Cardiac septum (tissue), 1 donor: ENCODE measurements around the gene PCNX2. TPM values are rescaled to one million over a fixed set of nuclear protein-coding genes. Genes with fewer than 3 reads are reported as not detected.

Source experiments
- DNase-seq: peaks from one replicate; pipeline ENCODE4 v3.0.0-alpha.2; 2020; ENCODE audit warnings: low spot score
- intact Hi-C: fragments of 100-400 bp; cut with DNase I; formaldehyde crosslinking; loops from one replicate; pipeline ENCODE4 v1.14.0; 2022
- total RNA-seq: library from RNA; stranded (reverse); fragmentation: NEBNext Ultra II Directional; extraction: Animal tissue kit (Norgen Biotek cat#: 25700); gene quantifications from one replicate; pipeline ENCODE4 v1.2.1, GENCODE V29; 2021
- donor health status: DM: no; HTN: no; CAD: no.

The PCNX2 gene
- total RNA-seq, 1 donor from 2014 or later: 4.2 TPM

DNA sequence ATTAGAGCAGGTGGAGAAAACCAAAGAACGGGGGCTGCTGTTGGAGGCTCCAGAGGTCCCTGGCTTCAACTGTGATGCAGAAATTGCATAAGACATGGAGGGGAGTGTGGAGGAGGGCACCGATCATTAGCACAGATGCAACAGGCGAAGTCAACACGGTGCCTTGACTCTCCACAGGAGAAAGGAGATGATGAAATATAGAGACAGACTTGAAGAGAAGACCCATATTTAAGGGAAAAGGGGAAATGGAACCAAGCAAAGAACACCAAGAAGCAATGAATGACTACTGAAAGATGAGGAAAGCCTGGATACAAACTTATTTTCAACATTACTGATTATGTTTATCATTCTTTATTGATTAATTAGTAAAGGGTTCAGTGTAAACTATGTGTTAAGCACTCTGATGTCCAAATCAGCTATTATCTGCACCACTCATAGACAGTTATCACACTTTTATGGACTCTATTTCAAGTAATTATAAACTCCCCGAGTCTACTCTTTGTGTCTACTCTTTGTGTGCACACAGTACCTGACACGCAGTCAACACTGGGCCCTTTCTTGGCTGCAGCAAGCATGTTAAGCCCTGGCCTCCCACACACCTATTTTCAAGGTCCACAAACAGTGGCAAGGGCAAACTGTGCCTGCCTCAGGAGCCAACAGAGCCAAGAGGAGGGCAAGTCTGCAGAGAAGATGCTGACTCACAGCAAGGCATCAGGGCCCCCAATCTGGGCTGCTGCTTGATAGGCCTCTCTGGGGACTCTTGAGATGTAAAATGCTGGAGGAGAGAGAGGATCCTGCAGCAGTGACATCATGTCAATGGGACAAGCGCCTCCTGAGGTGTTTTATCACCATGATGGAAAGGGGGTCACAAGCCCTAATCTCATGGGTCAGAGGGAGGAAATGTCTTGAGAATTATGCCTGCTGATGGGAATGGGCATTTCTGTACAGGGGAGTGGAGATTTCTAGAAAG is 17.6 kb downstream of the PCNX2 start:
- intact Hi-C loops: no loop called here
- no peak for DNase-seq

DNA sequence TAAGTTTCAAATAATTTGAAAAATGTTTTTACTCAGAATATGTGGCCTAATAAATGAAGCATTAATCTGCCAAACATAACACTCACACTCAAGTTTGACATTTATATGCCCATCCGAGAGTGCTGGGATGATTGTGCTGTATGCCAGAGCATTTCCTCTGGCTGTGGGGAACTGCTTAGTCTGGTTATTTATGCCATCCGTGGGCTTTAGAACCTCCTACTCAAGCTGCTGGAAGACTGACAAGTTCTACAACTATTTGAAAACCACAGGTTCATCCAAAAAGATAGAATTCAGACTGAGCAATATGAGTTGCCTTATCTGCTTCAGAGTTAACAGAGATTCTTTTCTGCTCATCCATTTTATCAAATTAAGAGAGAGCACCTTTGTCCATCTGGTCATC is 25.9 kb downstream of the PCNX2 start:
- intact Hi-C loops: no loop called here
- no peak for DNase-seq

DNA sequence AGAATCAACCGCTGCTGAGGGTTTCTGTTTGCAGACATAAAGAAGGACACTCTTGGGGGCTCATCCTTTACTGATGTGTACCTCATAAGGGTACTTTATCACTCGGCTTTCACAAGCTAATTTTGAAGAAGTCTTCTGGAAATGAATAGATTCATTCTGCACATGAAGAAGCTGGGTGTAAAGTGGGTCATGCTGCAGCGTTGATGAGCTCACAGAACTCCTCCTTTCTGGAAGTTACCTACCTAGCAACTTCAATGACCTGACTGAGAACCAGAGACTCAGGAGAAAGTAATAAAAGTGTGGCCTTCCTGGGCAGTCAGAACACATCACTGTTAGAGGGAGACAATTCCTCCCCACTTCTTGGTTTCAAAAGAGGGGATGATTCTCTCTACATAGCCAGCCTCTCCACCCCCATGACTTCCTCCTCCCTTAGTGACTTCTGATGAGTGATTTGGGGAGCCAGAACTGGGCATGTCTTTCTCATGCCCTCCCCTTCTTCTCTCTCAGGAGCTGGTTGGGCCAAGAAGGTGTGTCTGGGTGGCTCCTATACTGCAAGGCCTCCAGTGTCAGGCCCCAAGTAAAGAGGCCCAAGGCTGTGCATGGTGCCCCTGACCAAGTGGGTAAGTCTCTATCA is 27.0 kb downstream of the PCNX2 start:
- intact Hi-C loops: no loop called here
- DNase-seq: no peak

DNA sequence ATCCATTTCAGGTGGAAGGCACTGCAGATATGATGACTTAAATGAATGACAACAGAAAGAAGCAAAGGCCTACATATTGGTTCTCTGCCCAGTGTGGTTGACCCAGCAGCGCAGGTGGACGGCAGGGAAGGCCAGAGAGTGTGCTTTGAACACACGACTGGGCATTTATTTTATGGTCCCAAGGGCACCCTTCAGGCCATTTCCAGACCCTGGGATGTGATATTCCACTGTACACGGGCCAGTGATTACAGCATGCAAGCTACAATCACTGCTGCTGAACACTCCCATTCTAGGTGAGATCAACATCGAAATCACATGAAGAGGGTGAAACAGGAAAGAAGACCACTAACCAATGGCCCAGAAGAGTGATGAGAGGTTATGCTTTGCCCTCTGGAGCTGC is 33.8 kb downstream of the PCNX2 start:
- intact Hi-C loops: no loop called here
- DNase-seq: no peak

DNA sequence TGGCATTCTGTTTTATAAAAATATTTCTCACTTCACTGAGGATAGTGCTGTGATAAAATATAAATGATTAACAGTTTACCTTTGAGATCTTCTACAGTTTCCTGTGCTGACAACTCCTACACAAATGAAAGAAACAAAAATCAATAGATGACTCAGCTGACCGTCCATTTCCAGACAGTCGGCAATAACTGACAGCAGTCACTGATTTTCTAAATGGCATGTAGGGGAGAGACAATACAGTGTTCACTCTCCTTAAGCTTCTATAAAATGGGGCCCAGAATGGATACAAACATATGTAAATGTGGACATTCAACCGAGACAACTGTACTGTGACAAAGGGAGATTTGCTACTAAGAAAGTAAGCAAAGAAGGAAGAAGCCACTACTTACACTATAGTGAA is 34.3 kb downstream of the PCNX2 start:
- intact Hi-C loops: no loop called here
- no peak for DNase-seq

DNA sequence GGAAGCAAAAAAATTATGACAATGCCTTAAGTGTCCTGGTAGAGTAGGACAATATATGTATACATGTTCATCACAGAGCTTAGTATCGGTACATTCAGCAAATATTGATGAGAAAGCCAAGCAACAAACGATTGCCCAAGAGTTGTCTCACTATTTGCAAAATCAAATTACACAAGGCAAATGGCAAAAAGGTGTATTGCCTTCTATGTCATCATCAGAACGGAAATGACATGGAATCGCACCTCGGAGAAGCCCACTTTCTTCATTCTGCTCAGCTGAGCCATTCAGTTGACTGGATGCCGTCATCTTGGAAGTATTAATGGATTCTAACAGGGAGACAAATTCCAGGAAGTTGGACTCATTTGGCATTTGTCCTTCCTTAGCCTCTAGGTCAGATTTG is 37.7 kb downstream of the PCNX2 start:
- DNase-seq: no peak
- intact Hi-C loops: no loop called here

DNA sequence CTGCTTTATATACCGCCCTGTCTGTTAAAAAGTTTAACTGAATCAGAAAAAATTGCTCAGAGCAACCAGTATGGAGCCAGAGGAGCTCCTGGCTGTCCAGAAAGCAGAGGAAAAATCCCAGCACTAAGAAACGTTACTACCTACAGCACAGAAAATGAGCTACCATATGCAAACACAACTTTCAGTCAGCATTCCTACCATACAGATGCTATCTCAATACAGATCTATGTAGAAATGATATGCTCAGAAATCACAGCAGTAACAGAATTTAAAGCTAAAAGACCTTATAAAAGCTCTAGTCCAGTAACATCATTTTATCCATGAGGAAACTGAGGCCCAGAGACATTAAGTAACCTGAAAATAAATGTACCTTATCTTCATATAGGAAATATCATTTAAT is 38.7 kb downstream of the PCNX2 start:
- intact Hi-C loops: no loop called here
- no peak for DNase-seq

DNA sequence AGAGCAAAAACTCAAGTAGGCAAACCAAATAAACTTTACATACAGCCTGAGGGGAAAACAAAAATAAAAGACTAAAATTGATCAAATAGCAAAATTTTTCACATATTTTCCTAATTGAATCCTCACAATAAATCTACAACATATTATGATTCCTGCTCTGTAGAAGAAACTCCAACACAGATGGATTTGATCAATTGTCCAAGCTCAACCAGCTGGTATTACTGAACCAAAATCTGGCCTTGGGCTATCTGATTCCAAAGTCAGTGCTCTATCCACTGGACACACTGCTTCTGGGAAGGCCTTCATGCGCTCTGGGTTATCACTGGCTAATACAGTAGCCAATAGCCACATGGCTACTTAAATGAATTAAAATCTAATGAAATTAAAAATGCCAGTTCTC is 39.3 kb downstream of the PCNX2 start:
- no peak for DNase-seq
- intact Hi-C loops: no loop called here

DNA sequence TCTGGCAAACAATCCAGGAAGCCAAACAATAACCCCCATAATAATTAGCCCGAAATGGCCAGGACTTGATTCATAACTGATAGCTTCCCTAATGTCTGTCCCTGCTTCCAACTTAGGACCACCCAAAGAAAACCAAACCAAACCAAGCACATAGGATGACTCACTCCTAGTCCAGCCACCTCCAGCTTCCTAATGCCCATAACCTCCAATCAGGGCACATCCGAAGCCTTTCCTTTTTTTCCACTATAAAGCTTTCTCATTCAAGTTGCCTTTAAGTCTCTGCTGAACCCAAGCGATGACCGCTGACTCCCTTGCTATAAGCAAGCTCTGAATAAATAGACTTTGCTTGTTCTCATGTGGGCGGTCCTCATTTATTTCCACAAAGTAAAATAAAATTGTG is 40.4 kb downstream of the PCNX2 start:
- intact Hi-C loops: no loop called here
- DNase-seq: no peak

DNA sequence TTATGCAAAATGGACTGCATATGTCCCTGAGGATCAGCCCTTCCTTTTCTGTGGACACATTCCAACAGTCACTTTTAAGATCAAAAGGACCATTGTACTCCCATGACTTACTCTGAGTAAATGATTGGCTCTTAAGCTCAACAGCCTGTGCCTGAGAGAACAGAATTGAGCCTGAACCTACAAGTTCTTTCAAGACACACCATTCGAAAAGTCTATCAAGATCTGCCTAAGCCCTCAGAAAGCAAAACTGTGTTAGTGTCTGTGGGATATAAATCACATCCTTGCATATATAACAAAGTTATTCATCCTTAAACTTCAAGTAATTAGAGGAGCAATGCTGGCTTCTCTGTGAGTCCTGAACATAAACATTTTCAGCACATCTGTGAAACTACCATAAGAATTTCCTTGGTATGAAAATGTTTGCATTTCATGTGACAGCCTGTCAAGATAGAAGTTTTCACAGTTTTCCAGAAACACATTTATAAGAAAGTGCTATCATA is 41.6 kb downstream of the PCNX2 start:
- no peak for DNase-seq
- intact Hi-C loops: no loop called here

DNA sequence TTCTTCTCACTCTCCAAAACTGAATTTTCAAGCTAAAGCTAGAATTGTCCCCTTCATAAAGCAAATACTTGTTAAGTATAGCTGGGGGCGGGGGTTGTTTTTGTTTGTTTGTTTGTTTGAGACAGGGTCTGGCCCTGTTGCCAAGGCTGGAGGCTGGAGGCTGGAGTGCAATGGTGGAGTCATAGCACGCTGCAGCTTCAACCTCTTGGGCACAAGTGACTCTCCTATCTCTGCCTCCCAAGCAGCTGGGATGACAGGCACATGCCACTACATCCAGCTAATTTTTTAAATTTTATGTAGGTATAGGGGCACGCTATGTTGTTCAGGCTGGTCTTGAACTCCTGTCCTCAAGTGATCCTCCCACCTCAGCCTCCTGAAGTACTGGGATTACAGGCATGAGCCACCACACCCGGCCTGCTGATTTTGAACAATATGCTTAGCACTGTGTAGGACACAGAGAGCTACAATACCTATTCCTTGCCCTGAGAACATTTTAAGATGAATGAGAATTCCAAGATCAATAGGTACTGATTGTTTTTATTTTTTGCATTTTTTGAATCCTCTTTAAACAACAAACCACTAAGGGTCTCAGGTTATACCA is 42.2 kb downstream of the PCNX2 start:
- DNase-seq: no peak
- intact Hi-C loops: no loop called here

DNA sequence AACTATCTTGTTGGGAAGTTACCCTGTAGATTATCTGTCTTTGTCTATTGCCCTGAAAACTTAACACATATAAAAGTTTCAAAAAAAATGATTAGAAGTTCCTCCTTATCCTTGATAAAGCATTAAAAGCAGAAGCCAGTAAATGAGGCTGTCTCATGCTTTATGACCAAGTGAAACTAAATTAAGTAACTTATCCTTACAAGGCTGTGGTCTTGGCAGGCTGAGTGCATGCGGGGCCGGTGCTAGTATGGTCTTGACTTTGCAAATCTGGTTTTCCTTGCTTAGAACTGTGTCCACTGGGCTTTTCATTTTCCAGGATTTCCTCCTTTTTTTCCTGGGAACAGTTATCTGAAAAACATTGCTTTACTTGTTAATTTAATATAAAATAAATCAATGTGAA is 43.1 kb downstream of the PCNX2 start:
- intact Hi-C loops: no loop called here

DNA sequence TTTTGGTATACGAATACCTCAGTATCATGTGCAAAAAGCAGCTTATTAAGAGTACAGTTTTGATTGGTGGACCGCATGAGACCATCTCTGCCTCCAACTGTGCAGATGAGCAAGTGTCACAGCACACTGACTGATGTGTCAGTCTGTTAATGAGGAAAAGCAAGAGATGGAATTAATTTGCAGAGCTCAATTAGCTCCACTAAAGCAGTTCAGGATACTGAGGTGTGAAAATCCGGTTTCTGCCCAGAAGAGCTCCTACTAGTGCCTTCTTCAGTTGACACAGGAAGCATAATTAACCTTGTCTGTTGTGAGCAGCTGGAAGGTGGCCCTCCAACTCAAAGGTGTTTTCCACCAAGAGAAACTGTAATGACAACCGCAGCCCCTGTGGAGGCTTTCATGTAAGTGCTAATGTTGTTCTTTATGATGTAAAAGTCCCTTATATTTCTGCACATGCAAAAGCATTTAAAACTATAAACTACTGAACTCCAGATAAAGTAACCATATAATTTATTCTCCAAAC is 44.3 kb downstream of the PCNX2 start:
- DNase-seq: no peak
- intact Hi-C loops: no loop called here

More for the DNA sequence above, 43.1 kb downstream of the PCNX2 start:
- no peak for DNase-seq

DNA sequence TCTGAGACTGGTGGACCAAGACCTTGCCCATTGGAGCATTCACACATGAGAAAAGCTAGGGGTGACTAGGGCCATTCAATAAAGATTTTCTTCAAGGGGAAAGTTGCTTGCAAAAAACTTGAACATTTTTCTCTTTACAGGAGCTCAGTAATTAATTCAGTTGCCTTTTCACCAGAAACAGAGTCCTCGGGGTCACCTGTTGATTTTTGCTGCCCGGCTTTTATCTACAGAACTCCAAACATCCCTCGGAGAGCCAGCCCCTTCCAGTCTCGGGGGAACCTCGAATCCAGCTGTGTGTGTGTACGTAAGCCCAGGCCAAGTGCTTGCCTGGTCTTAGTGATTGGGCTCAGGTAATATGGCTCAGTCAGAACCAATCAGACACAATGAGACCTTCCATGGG is 47.5 kb downstream of the PCNX2 start:
- intact Hi-C loops: loop anchor here (10.0 kb wide), 1 partner anchor 1493 kb away; no protein-coding TSS in a partner anchor
- DNase-seq: no peak

DNA sequence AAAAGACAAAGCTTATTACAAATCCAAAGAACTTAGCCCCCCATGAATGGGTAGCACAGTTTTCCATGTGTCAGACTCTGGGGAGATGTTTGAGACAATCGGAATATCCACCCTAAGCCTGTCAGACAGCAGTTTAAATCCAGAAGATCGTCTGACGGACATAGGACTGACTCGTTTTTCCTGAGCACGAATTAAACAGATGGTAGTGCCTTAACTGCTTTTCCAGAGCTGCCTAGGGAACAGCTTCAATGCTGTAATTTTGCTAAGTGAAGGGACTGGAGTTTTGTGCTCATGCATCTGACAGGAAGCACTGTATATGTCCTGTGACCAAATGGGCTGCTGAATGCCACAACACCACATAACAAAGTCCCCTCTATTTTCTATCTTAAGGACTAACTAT is 48.6 kb downstream of the PCNX2 start:
- intact Hi-C loops: loop anchor here (10.0 kb wide), 1 partner anchor 1492 kb away; no protein-coding TSS in a partner anchor
- no peak for DNase-seq

DNA sequence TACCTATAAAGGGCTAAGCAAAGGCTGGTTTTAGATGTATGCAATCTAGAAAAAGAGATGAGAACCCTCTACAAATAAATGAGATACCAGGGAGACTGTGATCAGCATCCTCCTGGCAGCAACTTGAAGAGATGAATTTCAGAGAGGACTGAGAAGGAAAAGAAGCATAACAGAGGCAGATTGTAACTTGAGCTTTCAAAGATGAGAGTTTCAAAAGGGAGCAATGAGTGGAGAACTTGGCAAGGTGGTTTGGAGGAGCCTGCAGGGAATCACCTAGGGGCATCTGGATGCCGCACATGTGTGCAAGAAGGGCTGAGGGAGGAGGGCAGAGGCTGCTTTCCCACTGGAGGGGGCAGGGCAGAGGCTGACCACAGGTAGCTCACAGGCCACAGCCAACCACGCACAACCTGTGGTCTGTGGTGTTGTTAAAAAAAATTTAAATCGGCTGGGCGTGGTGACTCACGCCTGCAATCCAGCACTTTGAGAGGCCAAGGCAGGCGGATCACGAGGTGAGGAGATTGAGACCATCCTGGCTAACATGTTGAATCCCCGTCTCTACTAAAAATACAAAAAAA is 50.2 kb downstream of the PCNX2 start:
- intact Hi-C loops: loop anchor here (10.0 kb wide), 1 partner anchor 1490 kb away; no protein-coding TSS in a partner anchor

DNA sequence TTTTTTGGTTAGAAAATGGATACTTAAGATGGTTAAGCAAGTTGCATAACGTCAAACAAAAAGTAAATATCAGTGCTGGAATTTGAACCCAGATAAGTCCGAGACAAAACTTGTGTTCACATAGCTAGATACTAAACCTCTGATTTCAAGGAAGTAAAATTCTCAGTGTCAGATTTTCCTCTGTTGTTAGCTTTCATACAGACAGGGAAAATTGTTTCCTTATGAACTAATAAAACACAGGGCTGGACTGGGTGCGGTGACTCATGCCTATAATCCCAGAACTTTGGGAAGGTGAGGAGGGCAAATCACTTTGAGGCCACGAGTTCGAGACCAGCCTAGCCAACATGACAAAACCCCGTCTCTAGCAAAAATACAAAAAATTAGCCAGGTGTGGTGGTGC is 51.3 kb downstream of the PCNX2 start:
- DNase-seq: no peak
- intact Hi-C loops: loop anchor here (10.0 kb wide), 1 partner anchor 1489 kb away; no protein-coding TSS in a partner anchor

More for the DNA sequence above, 50.2 kb downstream of the PCNX2 start:
- no peak for DNase-seq

DNA sequence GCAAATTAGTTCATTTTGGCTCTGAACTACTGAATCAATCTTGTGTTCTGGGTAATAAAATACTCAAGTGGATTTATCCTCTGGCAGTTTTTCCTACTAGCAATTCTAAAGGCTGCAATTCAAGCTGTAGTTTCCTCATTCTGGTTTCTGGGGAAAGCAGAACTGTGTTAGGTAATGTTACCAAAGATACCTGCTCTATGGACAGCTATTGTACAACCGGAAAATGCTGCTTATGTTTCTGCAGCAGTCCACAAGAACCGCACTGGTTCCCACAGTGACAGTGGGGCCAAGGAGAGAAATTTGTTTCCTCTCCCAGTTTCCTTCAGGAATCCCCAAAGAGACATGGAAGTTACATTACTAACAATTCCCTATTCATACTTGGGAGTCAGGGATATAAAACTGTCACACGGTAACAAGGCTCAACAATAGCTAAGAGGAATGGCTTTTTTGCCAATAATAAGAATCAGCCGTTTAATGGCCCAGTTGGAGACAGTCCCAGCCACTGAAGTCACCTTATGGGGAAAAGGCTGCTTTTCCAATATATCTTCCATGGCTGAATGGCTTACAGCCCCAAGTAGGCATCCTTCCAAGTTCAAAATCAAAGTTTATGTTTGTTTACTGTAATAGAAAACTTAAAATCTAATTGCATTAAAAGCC is 52.6 kb downstream of the PCNX2 start:
- no peak for DNase-seq
- intact Hi-C loops: loop anchor here (10.0 kb wide), 1 partner anchor 1488 kb away; no protein-coding TSS in a partner anchor

DNA sequence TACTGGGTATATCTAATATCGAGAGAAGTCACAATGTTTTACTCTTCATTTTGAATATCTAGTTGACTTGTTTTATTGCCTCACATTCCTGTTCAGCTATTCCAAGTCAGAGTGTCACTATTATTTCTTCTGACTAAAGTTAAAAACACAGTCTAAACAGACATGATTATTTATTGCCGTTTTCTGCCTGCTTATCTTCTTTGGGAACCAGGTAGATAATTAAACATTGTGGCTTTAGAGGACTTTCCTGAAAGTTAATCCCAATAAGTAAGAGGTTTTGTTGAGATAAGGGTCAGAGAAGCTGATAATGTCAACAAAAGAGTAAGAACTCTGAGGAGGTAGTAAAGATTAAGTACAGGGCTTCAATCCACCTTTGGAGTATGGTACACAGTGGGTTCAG is 53.8 kb downstream of the PCNX2 start:
- intact Hi-C loops: loop anchor here (2.0 to 10.0 kb wide), 2 partner anchors 607 to 1487 kb away; no protein-coding TSS in a partner anchor

More for the DNA sequence above, 53.8 kb downstream of the PCNX2 start:
- DNase-seq: no peak
